Effector memory CD8-positive, alpha-beta T cell (primary cell): Measurements from ENCODE around the gene PEX14.

ENCODE experiments used
- ATAC-seq: fragments of 150-1000 bp; cut with Tn5 transposase; replicated peaks from 2 replicates; pipeline ENCODE4 v1.10.0; 2021; ENCODE audit warnings: mild to moderate bottlenecking, moderate library complexity
- DNase-seq, 3 experiments: peaks; one replicate each; pipeline ENCODE4 v3.0.0; 2021
- H3K27ac Mint-ChIP-seq, 2 donors: one replicate each; pipeline ENCODE4 v1.8.0; 2022; ENCODE audit warnings: mild to moderate bottlenecking in 2 of 2, mixed read lengths in 2 of 2, moderate library complexity in 2 of 2
- H3K27me3 Mint-ChIP-seq, 2 donors: one replicate each; pipeline ENCODE4 v1.8.0; 2022; ENCODE audit warnings: mixed read lengths in 2 of 2
- H3K36me3 Mint-ChIP-seq: one replicate; pipeline ENCODE4 v1.8.0; 2022; ENCODE audit warnings: mild to moderate bottlenecking, moderate library complexity, mixed read lengths; ENCODE audit not compliant: insufficient read depth
- H3K4me1 Mint-ChIP-seq, 2 donors: one replicate each; pipeline ENCODE4 v1.8.0; 2022; ENCODE audit warnings: low read depth in 2 of 2, mixed read lengths in 2 of 2
- H3K4me3 Mint-ChIP-seq, 2 donors: one replicate each; pipeline ENCODE4 v1.8.0; 2022; ENCODE audit warnings: mild to moderate bottlenecking in 2 of 2, mixed read lengths in 2 of 2, moderate library complexity in 2 of 2
- H3K9me3 Mint-ChIP-seq, 2 donors: one replicate each; pipeline ENCODE4 v1.8.0; 2022; ENCODE audit warnings: mixed read lengths in 2 of 2

Gene PEX14

DNA sequence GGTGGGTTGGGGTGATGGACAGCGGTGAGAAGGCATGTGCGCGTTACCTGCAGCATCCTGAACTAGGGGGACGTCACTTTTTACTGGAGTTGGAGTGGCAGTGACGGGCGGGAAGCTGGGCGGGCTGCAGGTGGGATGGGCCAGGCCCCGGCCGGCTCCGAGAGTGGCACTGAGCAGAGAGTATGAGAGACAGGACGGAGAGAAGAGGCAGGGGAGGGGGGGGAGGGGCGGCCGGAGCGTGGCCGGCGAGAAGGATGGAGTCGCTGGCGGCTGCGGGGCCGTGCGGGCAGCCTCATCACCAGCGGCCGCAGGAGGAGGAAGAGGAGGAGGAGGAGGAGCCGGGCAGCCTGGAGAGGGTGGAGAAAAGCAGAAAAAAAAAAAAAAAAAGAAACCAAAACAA, 167.2 kb downstream of the PEX14 start:
- ATAC-seq, result no peak
- Mint-ChIP-seq H3K36me3 (peaks cover 14% of the 10 kb centered on the region), H3K4me1 (peaks cover 0 to 3% of the 10 kb centered on the region in 2 donors)

DNA sequence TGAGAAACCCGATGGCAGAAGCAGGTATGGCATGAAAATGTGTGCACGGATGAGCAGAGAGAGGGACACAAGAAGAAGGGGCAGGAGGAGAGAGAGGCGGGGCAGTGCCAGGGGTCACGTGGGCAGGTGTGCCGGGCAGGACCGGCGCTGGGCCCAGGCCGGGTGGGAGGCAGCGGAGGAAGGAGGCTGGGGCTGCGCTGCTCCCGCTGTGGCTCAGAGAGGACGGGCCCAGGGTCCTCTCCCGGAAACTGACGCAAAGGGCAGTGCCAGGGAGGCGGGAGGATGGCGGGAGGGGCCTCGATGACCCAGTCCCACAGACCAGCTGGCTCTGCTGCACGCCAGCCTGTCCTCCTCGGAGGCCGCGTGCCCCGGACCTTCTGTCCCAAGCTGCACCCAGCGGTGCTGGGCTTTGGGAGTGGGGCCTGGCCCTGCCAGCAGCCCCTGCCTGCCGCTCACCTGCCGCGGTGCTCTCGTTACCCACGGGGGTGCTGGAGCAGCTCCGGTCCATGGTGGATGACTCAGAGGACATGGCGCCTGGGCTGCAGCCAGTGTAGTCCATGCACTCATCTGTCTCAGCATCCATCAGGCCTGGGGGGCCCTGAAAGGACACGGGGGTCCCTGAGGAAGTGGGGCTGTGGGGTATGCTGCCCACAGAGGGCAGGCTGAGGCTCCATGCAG, 167.8 kb downstream of the PEX14 start:
- peak overlapping the region in 1 of 2 donors; percentile 44 for H3K27ac Mint-ChIP-seq
- H3K4me3 Mint-ChIP-seq, result no peak overlapping the region
- H3K4me1 Mint-ChIP-seq, result no peaks in the 10 kb centered on the region
- no peaks in the 10 kb centered on the region for H3K9me3 Mint-ChIP-seq
- DNase-seq (no peak), ATAC-seq (no peak)
- no peaks in the 10 kb centered on the region for H3K27me3 Mint-ChIP-seq
- peaks cover 14% of the 10 kb centered on the region for H3K36me3 Mint-ChIP-seq

More for the DNA sequence above, 167.2 kb downstream of the PEX14 start:
- Mint-ChIP-seq H3K9me3 (no peaks in the 10 kb centered on the region), H3K27ac (peak overlapping the region in 1 of 2 donors; percentile 44), H3K4me3 (no peak overlapping the region), H3K27me3 (no peaks in the 10 kb centered on the region)
- DNase-seq, result no peak

DNA sequence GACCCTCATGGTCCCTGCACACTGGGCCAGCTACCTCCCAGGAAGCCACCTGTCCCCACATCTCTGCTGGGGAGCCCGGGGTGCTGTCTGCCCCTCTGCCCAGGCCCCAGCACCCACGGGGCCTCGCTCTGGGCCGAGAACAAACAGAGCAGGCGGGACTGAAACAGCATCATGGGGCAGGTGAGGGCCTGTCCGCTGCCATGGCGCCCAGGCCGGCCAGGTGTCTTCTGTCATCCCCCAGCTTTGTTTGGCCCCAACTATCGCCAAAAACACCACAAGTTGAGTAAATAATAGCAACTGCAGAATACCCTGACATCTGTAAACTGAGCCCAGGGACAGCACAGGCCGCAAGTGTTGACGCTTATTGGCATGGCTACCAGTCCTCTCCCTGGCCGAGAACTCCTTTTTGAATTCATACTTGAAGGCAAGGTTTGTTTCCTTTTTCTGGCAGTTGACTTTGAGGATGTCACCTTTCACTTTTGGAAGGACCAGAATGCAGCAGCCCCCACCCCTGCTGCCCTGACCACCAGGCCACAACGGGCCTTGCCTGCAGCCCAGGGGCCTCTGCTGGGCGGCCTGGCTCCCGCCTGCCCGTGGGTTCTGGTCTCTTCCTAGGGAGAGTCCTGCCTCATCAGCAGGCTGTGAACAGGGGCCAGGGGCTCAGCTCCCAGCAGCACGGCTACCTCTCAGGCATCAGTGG, 169.0 kb downstream of the PEX14 start:
- no peak for ATAC-seq
- no peaks in the 10 kb centered on the region for H3K9me3 Mint-ChIP-seq

DNA sequence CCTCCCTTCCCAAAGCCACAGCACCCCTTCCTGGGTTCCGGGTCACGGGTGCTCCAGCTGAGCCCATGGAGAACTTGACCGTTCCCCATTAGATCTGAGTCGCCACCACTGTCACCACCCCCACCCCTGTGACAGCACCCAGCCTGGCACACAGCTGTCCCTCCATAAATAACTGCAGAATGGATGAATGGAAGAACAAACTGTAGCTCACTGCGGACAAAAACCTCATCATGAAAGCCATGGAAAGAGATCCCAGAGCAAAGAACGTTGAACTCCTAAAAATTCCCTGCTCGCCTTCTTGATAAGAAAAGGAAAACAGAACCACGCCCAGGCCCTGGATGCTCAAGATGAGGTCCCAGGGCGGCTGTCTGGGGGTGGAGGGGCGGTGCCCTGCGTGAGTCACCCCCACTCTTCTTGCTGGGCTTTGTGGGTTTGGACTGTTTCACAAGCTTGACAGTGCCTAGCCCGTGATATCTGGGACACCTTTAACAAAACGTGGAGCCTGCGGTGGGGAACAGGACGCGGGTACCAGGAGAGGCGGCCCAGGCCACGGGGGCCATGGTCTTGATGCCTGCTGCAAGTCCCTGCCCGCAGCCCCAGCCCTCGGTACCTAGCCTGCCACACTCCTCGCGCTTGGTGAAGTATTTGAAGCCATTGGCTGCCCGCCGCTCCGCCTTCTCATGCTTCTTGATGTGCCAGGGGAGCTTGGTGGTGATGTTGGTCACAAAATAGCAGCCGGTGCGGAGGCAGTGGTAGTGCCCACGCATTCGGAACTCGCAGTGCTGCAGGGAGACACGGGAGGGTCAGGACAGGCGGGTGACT, 169.8 kb downstream of the PEX14 start:
- no peak for DNase-seq
- peak overlapping the region in 1 of 2 donors; percentile 51 for H3K27ac Mint-ChIP-seq
- no peak overlapping the region for H3K4me3 Mint-ChIP-seq
- H3K27me3 Mint-ChIP-seq, result no peaks in the 10 kb centered on the region
- peaks cover 25% of the 10 kb centered on the region for H3K36me3 Mint-ChIP-seq
- H3K4me1 Mint-ChIP-seq, result no peaks in the 10 kb centered on the region
- no peak for ATAC-seq
- no peaks in the 10 kb centered on the region for H3K9me3 Mint-ChIP-seq

More for the DNA sequence above, 169.0 kb downstream of the PEX14 start:
- H3K27me3 Mint-ChIP-seq, result no peaks in the 10 kb centered on the region
- H3K4me3 Mint-ChIP-seq, result no peak overlapping the region
- peak overlapping the region in 1 of 2 donors; percentile 51 for H3K27ac Mint-ChIP-seq
- H3K36me3 Mint-ChIP-seq, result peaks cover 21% of the 10 kb centered on the region
- DNase-seq, result no peak
- H3K4me1 Mint-ChIP-seq, result no peaks in the 10 kb centered on the region

DNA sequence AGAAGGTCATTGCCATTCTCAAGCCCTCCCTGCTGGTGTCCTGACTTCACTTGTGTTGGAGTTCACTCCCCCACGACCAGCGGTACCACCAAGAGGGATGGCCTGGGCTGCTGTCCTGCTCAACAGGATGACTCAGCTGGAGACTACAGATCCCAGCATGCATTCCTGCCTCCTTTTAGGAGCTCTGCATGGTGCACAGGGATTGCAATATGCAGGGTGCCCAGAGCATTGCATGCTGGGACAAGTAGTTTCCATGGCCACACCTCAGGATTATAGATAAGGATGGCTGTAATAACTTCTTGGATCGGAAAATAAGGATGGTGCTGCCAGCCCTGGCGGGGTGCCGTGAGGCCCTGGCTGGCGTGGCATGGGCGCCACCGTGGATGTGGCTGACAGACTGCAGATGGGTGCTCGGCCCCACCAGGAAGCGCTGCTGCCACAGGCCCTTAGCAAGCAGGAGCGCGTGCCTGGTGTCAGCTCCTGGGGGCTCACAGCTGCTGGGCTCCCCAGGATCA, 171.7 kb downstream of the PEX14 start:
- H3K4me1 Mint-ChIP-seq, result no peaks in the 10 kb centered on the region
- H3K9me3 Mint-ChIP-seq, result no peaks in the 10 kb centered on the region
- DNase-seq, result no peak
- peaks cover 21% of the 10 kb centered on the region for H3K36me3 Mint-ChIP-seq
- no peak overlapping the region for H3K27ac Mint-ChIP-seq
- ATAC-seq, result no peak
- H3K27me3 Mint-ChIP-seq, result no peaks in the 10 kb centered on the region
- H3K4me3 Mint-ChIP-seq, result no peak overlapping the region

DNA sequence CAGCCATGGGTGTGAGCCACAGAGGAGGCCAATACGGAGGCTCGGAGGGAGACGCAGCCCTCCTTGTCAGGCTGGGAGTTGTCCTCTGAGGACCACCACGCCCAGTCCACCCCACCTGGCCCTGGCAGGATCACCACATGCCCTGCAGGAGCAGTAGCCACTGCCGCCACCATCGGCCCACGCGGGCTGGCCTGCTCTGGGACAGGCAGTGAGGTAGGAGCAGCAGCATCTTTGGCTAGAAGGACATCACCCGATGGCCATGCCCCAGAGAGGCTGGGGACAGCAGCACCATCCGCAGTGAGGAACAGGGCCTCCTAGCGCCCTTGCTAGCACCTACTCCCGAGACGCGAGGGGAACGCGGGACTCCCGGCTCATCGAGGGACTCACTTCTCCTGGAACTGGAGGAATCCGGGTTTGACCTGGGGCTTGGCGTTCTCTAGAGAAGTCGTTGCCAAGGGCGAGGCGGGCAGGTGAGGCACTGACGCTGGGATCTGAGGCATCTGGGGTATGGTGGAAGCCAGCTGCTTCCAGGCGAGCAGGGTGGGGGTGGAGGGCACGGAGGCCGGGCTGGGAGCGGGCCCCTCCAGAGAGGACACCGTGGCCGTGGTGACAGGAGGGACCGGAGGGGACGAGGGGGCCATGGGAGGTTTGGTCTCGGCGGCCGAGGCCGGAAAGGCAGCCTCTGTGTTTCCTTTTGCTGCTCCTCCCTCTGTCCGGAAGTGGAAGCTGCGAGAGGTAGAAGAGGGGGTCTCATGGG, 172.8 kb downstream of the PEX14 start:
- H3K36me3 Mint-ChIP-seq, result peaks cover 21% of the 10 kb centered on the region
- ATAC-seq (no peak), DNase-seq (no peak)
- H3K27me3 Mint-ChIP-seq, result no peaks in the 10 kb centered on the region
- H3K4me1 Mint-ChIP-seq, result no peaks in the 10 kb centered on the region
- H3K4me3 Mint-ChIP-seq, result no peak overlapping the region
- peak overlapping the region in 1 of 2 donors; percentile 13 for H3K27ac Mint-ChIP-seq
- H3K9me3 Mint-ChIP-seq, result no peaks in the 10 kb centered on the region

DNA sequence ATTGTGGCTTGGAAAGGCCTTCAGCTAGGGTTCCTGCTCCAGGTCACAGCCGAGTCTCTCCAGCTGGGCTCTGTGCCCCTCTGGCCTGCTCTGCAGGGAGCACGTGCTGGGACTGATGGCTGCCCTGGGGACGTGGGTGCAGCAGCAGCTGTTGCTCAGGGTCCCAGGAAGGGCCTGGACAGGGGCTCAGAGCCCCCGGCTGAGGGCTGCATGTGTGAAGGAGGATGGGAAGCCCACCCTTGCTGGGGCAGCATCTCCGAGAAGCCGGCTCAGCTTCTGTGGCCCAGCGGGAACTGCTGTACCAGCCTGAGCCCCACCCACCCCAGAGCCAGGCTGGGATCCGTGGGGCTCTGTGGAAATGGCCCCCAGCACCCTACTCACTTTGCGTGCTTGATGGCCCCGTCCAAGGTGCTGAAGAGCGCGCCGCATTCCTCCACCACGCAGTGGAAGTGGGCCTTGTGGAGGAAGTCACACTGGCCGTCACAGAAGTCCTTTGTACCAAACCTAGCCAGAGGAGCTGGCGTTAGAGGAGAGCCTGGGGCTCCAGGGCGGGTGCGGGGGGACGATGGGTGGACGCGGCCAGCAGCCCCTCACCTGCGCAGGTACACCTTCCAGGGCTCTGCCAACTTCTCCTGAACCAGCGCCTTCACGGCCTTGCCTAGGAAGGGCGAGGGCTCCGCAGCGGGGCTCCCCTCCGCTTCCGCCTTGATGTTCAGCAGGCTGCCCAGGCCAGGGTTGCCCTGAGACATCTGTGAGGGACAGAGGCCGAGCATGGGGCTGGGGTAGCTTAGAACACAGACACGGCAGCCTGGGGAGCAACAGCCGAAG, 174.2 kb downstream of the PEX14 start:
- no peaks in the 10 kb centered on the region for H3K9me3 Mint-ChIP-seq
- peaks cover 0 to 2% of the 10 kb centered on the region in 2 donors for H3K4me1 Mint-ChIP-seq
- DNase-seq, result no peak
- H3K4me3 Mint-ChIP-seq, result no peak overlapping the region
- peaks cover 28% of the 10 kb centered on the region for H3K36me3 Mint-ChIP-seq
- no peak for ATAC-seq
- H3K27me3 Mint-ChIP-seq, result no peaks in the 10 kb centered on the region
- H3K27ac Mint-ChIP-seq, result no peak overlapping the region

- Mint-ChIP-seq H3K4me1 (peaks cover 0 to 3% of the 10 kb centered on the region in 2 donors), H3K27me3 (no peaks in the 10 kb centered on the region), H3K9me3 (no peaks in the 10 kb centered on the region), H3K27ac (no peak overlapping the region), H3K4me3 (no peak overlapping the region), H3K36me3 (peaks cover 32% of the 10 kb centered on the region)
- DNase-seq (no peak), ATAC-seq (no peak)
Observed at GRCh38 chr1:10649517-10650201, 174.9 kb downstream of the PEX14 start.

- ATAC-seq (no peak), DNase-seq (no peak)
- H3K4me3 Mint-ChIP-seq, result no peak overlapping the region
- no peak overlapping the region for H3K27ac Mint-ChIP-seq
- no peaks in the 10 kb centered on the region for H3K27me3 Mint-ChIP-seq
- H3K9me3 Mint-ChIP-seq, result no peaks in the 10 kb centered on the region
- H3K36me3 Mint-ChIP-seq, result peaks cover 34% of the 10 kb centered on the region
- H3K4me1 Mint-ChIP-seq, result peaks cover 0 to 3% of the 10 kb centered on the region in 2 donors
Observed at GRCh38 chr1:10650556-10651388, 176.0 kb downstream of the PEX14 start.

DNA sequence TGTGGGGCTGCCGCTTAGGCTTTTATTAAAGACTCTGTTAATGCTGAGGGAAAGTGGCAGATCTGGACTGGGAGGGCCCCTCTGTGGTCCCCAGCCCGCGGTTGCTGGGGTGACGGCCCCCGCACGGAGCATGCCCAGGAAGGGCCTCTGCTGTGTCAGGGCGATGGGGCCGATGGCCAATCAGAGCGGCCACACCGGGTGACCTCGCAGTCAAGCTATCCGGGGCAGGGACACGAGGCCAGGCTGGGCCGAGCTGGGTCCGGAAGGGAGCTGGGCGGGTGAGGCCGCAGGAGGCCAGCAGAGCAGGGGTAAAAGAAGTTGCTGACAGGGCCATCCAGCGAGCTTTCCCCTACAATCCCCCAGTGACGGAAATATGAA, 176.6 kb downstream of the PEX14 start:
- Mint-ChIP-seq H3K4me1 (peaks cover 0 to 3% of the 10 kb centered on the region in 2 donors), H3K27ac (no peak overlapping the region), H3K27me3 (no peaks in the 10 kb centered on the region), H3K9me3 (no peaks in the 10 kb centered on the region), H3K4me3 (no peak overlapping the region), H3K36me3 (peaks cover 41% of the 10 kb centered on the region)
- ATAC-seq (no peak), DNase-seq (no peak)

- Mint-ChIP-seq H3K27ac (no peak overlapping the region), H3K4me3 (no peak overlapping the region), H3K9me3 (no peaks in the 10 kb centered on the region), H3K36me3 (peaks cover 41% of the 10 kb centered on the region), H3K27me3 (no peaks in the 10 kb centered on the region), H3K4me1 (peaks cover 0 to 3% of the 10 kb centered on the region in 2 donors)
- ATAC-seq (no peak), DNase-seq (no peak)
Observed at GRCh38 chr1:10651793-10652192, 177.0 kb downstream of the PEX14 start.
